ENCODE data around the gene ACTN1.

The ACTN1 gene

DNA sequence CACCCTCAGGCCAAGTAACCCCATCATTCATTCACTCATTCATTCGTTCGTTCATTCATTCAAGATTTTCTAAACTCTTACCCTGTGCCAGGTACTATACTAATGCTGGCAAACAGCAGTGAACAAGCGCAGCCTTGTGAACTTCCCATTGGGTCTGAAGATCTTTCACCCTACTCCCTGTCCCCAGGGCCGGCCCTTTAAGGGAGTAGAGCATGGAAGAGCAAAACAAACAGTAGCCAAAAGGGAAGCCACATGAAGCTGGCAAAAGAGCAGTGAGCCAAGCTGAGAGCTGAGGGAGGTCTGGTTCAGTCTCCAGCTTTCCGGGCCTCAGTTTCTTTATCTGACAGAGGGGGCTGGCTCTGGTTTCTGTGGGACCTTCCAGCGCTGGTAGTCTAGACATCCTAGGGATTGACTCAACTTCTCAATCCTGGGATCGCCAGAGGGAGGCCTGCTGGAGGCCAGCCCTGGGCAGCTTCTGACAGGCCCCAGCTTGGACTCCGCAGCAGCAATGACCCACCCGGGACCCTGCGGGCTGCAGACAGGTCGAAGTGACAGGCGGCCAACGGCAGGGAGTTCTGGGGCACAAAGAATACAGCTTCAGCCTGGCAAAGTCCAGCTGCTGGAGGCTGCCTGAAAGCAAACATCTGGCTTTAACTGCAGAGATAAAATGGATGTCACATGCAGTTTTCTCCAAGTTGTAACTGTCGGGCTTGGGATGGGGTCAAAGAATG lies 27.1 kb downstream of the ACTN1 start:
- Histone ChIP-seq H4K20me1 (ENCODE audit: insufficient read depth) (no peaks in the 10 kb centered on the region), H3K79me2 (ENCODE audit: insufficient read depth, low read depth) (peaks cover 39% of the 10 kb centered on the region), H3K4me2 (peak overlapping the region; percentile 93), H3K4me3 (IDR thresholded peaks at IDR 0.05; ENCODE audit: insufficient read depth, low read depth, low read length) (no peak overlapping the region), H3K27ac (peak overlapping the region; percentile 88), H3K27me3 (ENCODE audit: insufficient read depth, low read depth) (no peaks in the 10 kb centered on the region), H3K9ac (peak overlapping the region; percentile 49; the same call in 1 of the 2 replicates), H3K36me3 (ENCODE audit: insufficient read depth) (no peaks in the 10 kb centered on the region), H3K4me1 (ENCODE audit: low read depth, poor library complexity, severe bottlenecking) (peaks cover 84% of the 10 kb centered on the region), H2AFZ (ENCODE audit: low read depth) (peak overlapping the region; percentile 44; the same call in 1 of the 2 replicates)
- TF ChIP-seq, protein P1, sequence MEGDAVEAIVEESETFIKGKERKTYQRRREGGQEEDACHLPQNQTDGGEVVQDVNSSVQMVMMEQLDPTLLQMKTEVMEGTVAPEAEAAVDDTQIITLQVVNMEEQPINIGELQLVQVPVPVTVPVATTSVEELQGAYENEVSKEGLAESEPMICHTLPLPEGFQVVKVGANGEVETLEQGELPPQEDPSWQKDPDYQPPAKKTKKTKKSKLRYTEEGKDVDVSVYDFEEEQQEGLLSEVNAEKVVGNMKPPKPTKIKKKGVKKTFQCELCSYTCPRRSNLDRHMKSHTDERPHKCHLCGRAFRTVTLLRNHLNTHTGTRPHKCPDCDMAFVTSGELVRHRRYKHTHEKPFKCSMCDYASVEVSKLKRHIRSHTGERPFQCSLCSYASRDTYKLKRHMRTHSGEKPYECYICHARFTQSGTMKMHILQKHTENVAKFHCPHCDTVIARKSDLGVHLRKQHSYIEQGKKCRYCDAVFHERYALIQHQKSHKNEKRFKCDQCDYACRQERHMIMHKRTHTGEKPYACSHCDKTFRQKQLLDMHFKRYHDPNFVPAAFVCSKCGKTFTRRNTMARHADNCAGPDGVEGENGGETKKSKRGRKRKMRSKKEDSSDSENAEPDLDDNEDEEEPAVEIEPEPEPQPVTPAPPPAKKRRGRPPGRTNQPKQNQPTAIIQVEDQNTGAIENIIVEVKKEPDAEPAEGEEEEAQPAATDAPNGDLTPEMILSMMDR (conservative IDR thresholded peaks at IDR 0.05; ENCODE audit: low read depth, low read length), result no peak

GRCh38 chr14:68951035-68951797 lies 27.9 kb downstream of the ACTN1 start:
- peaks cover 39% of the 10 kb centered on the region for H3K79me2 ChIP-seq (ENCODE audit: insufficient read depth, low read depth)
- no peaks in the 10 kb centered on the region for H3K27me3 ChIP-seq (ENCODE audit: insufficient read depth, low read depth)
- peak overlapping the region; percentile 88; the same call in 1 of the 2 replicates for H3K27ac ChIP-seq
- TF ChIP-seq, protein P1 (conservative IDR thresholded peaks at IDR 0.05; ENCODE audit: low read depth, low read length), result no peak
- no peaks in the 10 kb centered on the region for H3K36me3 ChIP-seq (ENCODE audit: insufficient read depth)
- peak overlapping the region; percentile 93; the same call in 1 of the 2 replicates for H3K4me2 ChIP-seq
- H2AFZ ChIP-seq (ENCODE audit: low read depth), result no peak overlapping the region
- no peaks in the 10 kb centered on the region for H4K20me1 ChIP-seq (ENCODE audit: insufficient read depth)
- peaks cover 91% of the 10 kb centered on the region for H3K4me1 ChIP-seq (ENCODE audit: low read depth, poor library complexity, severe bottlenecking)
- H3K4me3 ChIP-seq (IDR thresholded peaks at IDR 0.05; ENCODE audit: insufficient read depth, low read depth, low read length), result no peak overlapping the region
- no peak overlapping the region for H3K9ac ChIP-seq

DNA sequence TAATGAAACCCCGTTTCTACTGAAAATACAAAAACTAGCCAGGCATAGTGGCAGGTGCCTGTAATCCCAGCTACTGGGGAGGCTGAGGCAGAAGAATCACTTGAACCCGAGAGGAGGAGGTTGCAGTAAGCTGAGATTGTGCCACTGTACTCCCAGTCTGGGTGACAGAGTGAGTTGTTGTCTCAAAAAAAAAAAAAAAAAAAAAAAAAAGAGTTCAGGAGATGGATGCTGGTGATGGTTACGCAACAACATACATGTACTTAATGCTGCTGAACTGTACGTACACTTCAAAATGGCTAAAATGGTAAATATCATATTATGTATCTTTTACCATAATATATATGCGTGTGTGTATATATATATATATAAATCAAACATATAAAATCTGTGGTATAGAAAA lies 29.0 kb downstream of the ACTN1 start:
- Histone ChIP-seq H3K4me2 (peak overlapping the region; percentile 37; the same call in 1 of the 2 replicates), H3K79me2 (ENCODE audit: insufficient read depth, low read depth) (peaks cover 33% of the 10 kb centered on the region), H3K27me3 (ENCODE audit: insufficient read depth, low read depth) (no peaks in the 10 kb centered on the region), H3K27ac (no peak overlapping the region), H3K4me1 (ENCODE audit: low read depth, poor library complexity, severe bottlenecking) (peaks cover 95% of the 10 kb centered on the region), H3K9ac (no peak overlapping the region), H3K4me3 (IDR thresholded peaks at IDR 0.05; ENCODE audit: insufficient read depth, low read depth, low read length) (no peak overlapping the region), H2AFZ (ENCODE audit: low read depth) (no peak overlapping the region), H4K20me1 (ENCODE audit: insufficient read depth) (no peaks in the 10 kb centered on the region), H3K36me3 (ENCODE audit: insufficient read depth) (no peaks in the 10 kb centered on the region)
- TF ChIP-seq, protein P1 (conservative IDR thresholded peaks at IDR 0.05; ENCODE audit: low read depth, low read length), result no peak

- H3K79me2 ChIP-seq (ENCODE audit: insufficient read depth, low read depth), result peaks cover 28% of the 10 kb centered on the region
- H3K4me2 ChIP-seq, result peak overlapping the region; percentile 37; the same call in 1 of the 2 replicates
- H3K27ac ChIP-seq, result peak overlapping the region; percentile 75; the same call in 1 of the 2 replicates
Measured at GRCh38 chr14:68949601-68949965, 29.5 kb downstream of the ACTN1 start.

More at GRCh38 chr14:68949601-68949965, 29.5 kb downstream of the ACTN1 start:
- TF ChIP-seq, protein P1 (conservative IDR thresholded peaks at IDR 0.05; ENCODE audit: low read depth, low read length), result no peak
- no peak overlapping the region for H2AFZ ChIP-seq (ENCODE audit: low read depth)
- no peak overlapping the region for H3K9ac ChIP-seq
- H3K4me3 ChIP-seq (IDR thresholded peaks at IDR 0.05; ENCODE audit: insufficient read depth, low read depth, low read length), result no peak overlapping the region
- no peaks in the 10 kb centered on the region for H4K20me1 ChIP-seq (ENCODE audit: insufficient read depth)
- peaks cover 96% of the 10 kb centered on the region for H3K4me1 ChIP-seq (ENCODE audit: low read depth, poor library complexity, severe bottlenecking)
- no peaks in the 10 kb centered on the region for H3K36me3 ChIP-seq (ENCODE audit: insufficient read depth)
- no peaks in the 10 kb centered on the region for H3K27me3 ChIP-seq (ENCODE audit: insufficient read depth, low read depth)

All from KMS-11 (cell line).